Caco-2 (cell line): Measurements from ENCODE around the gene LDLRAD3. TPM values are rescaled to one million over a fixed set of nuclear protein-coding genes. Genes with fewer than 3 reads are reported as not detected.

ENCODE experiments used
- BruUV-seq: library from RNA; stranded (reverse); fragments of 400-500 nt; replicated peaks from 2 replicates; lab custom pipeline; 2021; lab: Mats Ljungman, UMichigan
- CTCF ChIA-PET: fragments of 300-600 bp; sonication (Branson Sonifier 250); formaldehyde crosslinking; loops from one replicate; lab custom pipeline; 2022; ENCODE audit warnings: antibody characterized with exemption; lab: Charles Lee
- POLR2A ChIA-PET: fragments of 300-600 bp; sonication (Branson Sonifier 250); formaldehyde crosslinking; loops from one replicate; lab custom pipeline; 2022; ENCODE audit warnings: antibody characterized with exemption; lab: Charles Lee
- DNase-seq, 2 experiments: peaks; one replicate each; pipeline versions ENCODE4 v3.0.0 to v3.0.0-alpha.2; 2020 to 2022
- H3K27me3 ChIP-seq: replicated peaks from 2 replicates; pipeline ENCODE4 v1.6.0; 2011; ENCODE audit warnings: low read length; ENCODE audit not compliant: control insufficient read depth, insufficient read depth
- H3K36me3 ChIP-seq: 2 replicates; pipeline ENCODE4 v1.5.1; 2011; ENCODE audit warnings: low read length; ENCODE audit not compliant: control insufficient read depth, insufficient read depth
- H3K4me1 ChIP-seq: fragments of 250-450 bp; sonication (Bioruptor Pico); 2 replicates; pipeline ENCODE4 v1.5.1; 2020; ENCODE audit warnings: mild to moderate bottlenecking
- H3K4me3 ChIP-seq: 2 replicates; pipeline ENCODE4 v1.5.1; 2011; ENCODE audit warnings: low read depth, mild to moderate bottlenecking, control low read depth, low read length
- H3K9me3 ChIP-seq: fragments of 250-450 bp; sonication (Bioruptor Pico); 2 replicates; pipeline ENCODE4 v1.5.1; 2020; ENCODE audit warnings: mild to moderate bottlenecking, moderate library complexity
- H3K27ac Mint-ChIP-seq: one replicate; pipeline ENCODE4 v1.8.0; 2022; ENCODE audit warnings: mixed read lengths; ENCODE audit not compliant: unreplicated experiment
- H3K27me3 Mint-ChIP-seq: one replicate; pipeline ENCODE4 v1.8.0; 2022; ENCODE audit warnings: mixed read lengths; ENCODE audit not compliant: insufficient read depth, unreplicated experiment
- H3K36me3 Mint-ChIP-seq: one replicate; pipeline ENCODE4 v1.8.0; 2022; ENCODE audit warnings: mild to moderate bottlenecking, mixed read lengths; ENCODE audit not compliant: insufficient read depth, unreplicated experiment
- H3K4me1 Mint-ChIP-seq: one replicate; pipeline ENCODE4 v1.8.0; 2022; ENCODE audit warnings: low read depth, mixed read lengths; ENCODE audit not compliant: unreplicated experiment
- H3K4me3 Mint-ChIP-seq: one replicate; pipeline ENCODE4 v1.8.0; 2022; ENCODE audit warnings: mild to moderate bottlenecking, moderate library complexity, mixed read lengths; ENCODE audit not compliant: unreplicated experiment
- H3K9me3 Mint-ChIP-seq: one replicate; pipeline ENCODE4 v1.8.0; 2022; ENCODE audit warnings: mixed read lengths; ENCODE audit not compliant: unreplicated experiment
- CTCF ChIP-seq, 2 experiments: fragments of 200-600 bp in 1 of 2; IDR thresholded peaks; 1 replicate in 1 of 2; 2 replicates in 1 of 2; pipeline versions ENCODE4 v1.5.1 to v1.8.0; 2011 to 2022; ENCODE audit warnings: antibody characterized with exemption in 1 of 2, control low read depth in 1 of 2, inconsistent platforms in 1 of 2, low read depth in 1 of 2, low read length in 1 of 2, mild to moderate bottlenecking in 1 of 2, moderate library complexity in 1 of 2; ENCODE audit not compliant: insufficient read depth in 1 of 2, severe bottlenecking in 1 of 2, unreplicated experiment in 1 of 2
- intact Hi-C: fragments of 100-400 bp; cut with micrococcal nuclease; formaldehyde crosslinking; loops from one replicate; pipeline ENCODE4 v1.10.0; 2022; ENCODE audit not compliant: unreplicated experiment
- total RNA-seq: library from RNA; stranded (reverse); gene quantifications from 2 replicates; pipeline ENCODE4 v1.2.3, GENCODE V29; 2022

LDLRAD3 gene
- total RNA-seq, 1 experiment from 2014 or later, result 9.9 TPM

DNA sequence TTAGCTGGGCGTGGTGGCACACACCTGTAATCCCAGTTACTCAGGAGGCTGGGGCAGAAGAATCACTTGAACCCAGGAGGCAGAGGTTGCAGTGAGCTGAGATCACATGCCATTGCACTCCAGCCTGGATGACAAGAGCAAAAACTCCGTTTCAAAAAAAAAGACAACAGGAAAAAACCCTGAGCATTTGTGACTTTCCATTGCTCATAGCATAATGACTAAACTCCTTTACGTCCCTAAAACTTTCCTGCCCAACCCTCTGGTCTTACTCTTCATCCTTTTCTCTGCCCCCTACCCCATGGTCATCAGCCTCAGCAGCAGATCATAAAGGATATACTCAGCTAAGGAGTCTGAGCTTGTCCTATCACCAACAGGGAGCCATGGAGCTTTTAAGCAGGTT, 6.8 kb upstream of the LDLRAD3 start:
- H3K27me3 ChIP-seq, result no peaks in the 10 kb centered on the region
- BruUV-seq, result no TSS peak
- Mint-ChIP-seq H3K27me3 (peaks cover 16% of the 10 kb centered on the region), H3K27ac (no peak overlapping the region), H3K4me1 (no peaks in the 10 kb centered on the region), H3K9me3 (peaks cover 4% of the 10 kb centered on the region), H3K36me3 (no peaks in the 10 kb centered on the region), H3K4me3 (no peak overlapping the region)
- DNase-seq, result no peak
- no peak for TF ChIP-seq CTCF (IDR thresholded peaks at IDR 0.05; ENCODE audit: insufficient read depth in 1 of 2, low read depth in 1 of 2, low read length in 1 of 2, severe bottlenecking in 1 of 2, unreplicated experiment in 1 of 2)
- H3K4me3 ChIP-seq, result no peak overlapping the region
- ChIA-PET POLR2A (no interaction called here), CTCF (interaction anchor here (1.1 to 1.9 kb wide), 2 partner anchors 115 to 542 kb away, joined by 4 to 5 read pairs; no protein-coding TSS in a partner anchor)
- H3K9me3 ChIP-seq, result 0 out of 2 replicates have a peak, but pooled peaks cover 2% of the 10 kb centered on the region
- intact Hi-C loops, result no loop called here
- no peaks in the 10 kb centered on the region for H3K36me3 ChIP-seq
- no peaks in the 10 kb centered on the region for H3K4me1 ChIP-seq

DNA sequence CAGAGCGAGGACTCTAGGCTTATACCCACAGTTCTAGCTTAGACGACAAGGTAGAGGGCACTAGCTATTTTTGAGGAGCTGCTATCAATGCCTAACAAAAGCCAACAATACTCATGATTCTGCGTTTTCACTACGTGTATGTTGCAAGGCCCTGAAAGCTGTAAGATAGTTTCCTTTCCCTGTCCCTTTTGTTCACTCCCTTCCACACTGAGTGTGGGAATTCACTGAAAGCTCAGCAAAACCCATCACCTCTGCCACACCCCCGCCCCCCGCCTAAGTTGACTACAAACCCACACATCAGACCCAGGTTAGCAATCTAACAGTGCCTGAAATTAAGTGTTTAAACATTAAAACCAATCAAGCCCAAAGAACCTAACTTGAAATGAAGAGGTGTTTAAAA, 6.2 kb upstream of the LDLRAD3 start:
- no peaks in the 10 kb centered on the region for H3K9me3 ChIP-seq
- no peaks in the 10 kb centered on the region for H3K27me3 ChIP-seq
- H3K27me3 Mint-ChIP-seq, result peaks cover 17% of the 10 kb centered on the region
- intact Hi-C loops, result no loop called here
- POLR2A ChIA-PET, result no interaction called here
- no peaks in the 10 kb centered on the region for H3K4me1 Mint-ChIP-seq
- H3K4me3 ChIP-seq, result no peak overlapping the region
- no TSS peak for BruUV-seq
- H3K9me3 Mint-ChIP-seq, result no peaks in the 10 kb centered on the region
- no peaks in the 10 kb centered on the region for H3K36me3 Mint-ChIP-seq
- CTCF ChIA-PET, result interaction anchor here (1.1 to 1.9 kb wide), 2 partner anchors 116 to 541 kb away, joined by 4 to 5 read pairs; no protein-coding TSS in a partner anchor
- no peak overlapping the region for H3K4me3 Mint-ChIP-seq
- no peak for DNase-seq
- no peaks in the 10 kb centered on the region for H3K36me3 ChIP-seq
- H3K4me1 ChIP-seq, result 0 out of 2 replicates have a peak, but pooled peaks cover under 1% of the 10 kb centered on the region
- TF ChIP-seq CTCF (IDR thresholded peaks at IDR 0.05; ENCODE audit: insufficient read depth in 1 of 2, low read depth in 1 of 2, low read length in 1 of 2, severe bottlenecking in 1 of 2, unreplicated experiment in 1 of 2), result no peak
- H3K27ac Mint-ChIP-seq, result no peak overlapping the region

DNA sequence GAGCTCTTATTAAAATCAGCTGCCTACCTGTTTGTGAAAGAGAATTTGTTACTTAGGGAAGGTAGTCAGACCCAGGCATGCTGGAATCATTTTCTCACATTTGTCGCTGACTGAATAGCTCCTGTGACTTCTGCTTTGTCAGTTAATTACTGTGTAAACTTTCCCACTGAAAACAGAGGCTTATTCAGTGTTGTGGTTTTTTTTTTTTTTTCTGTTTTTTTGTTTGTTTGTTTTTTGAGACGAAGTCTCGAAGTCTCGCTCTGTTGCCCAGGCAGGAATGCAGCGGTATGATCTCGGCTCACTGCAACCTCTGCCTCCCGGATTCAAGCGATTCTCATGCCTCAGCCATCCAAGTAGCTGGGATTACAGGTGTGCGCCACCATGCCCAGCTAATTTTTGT, 5.6 kb upstream of the LDLRAD3 start:
- BruUV-seq, result no TSS peak
- Mint-ChIP-seq H3K27ac (no peak overlapping the region), H3K9me3 (no peaks in the 10 kb centered on the region), H3K4me3 (no peak overlapping the region), H3K27me3 (peaks cover 16% of the 10 kb centered on the region), H3K36me3 (no peaks in the 10 kb centered on the region), H3K4me1 (no peaks in the 10 kb centered on the region)
- Histone ChIP-seq H3K4me3 (no peak overlapping the region), H3K36me3 (no peaks in the 10 kb centered on the region), H3K4me1 (0 out of 2 replicates have a peak, but pooled peaks cover 6% of the 10 kb centered on the region), H3K9me3 (no peaks in the 10 kb centered on the region), H3K27me3 (no peaks in the 10 kb centered on the region)
- no peak for TF ChIP-seq CTCF (IDR thresholded peaks at IDR 0.05; ENCODE audit: insufficient read depth in 1 of 2, low read depth in 1 of 2, low read length in 1 of 2, severe bottlenecking in 1 of 2, unreplicated experiment in 1 of 2)
- intact Hi-C loops, result no loop called here
- CTCF ChIA-PET, result interaction anchor here (1.1 to 1.9 kb wide), 2 partner anchors 116 to 541 kb away, joined by 4 to 5 read pairs; no protein-coding TSS in a partner anchor
- DNase-seq, result no peak
- POLR2A ChIA-PET, result no interaction called here
